Esophagus muscularis mucosa (tissue), 4 donors: ENCODE measurements around the gene CEP350.

Source experiments
- EP300 ChIP-seq: sonication (generic); formaldehyde crosslinking; IDR thresholded peaks from one replicate; pipeline ENCODE4 v1.6.1; 2017; ENCODE audit warnings: antibody characterized with exemption
- POLR2A ChIP-seq: fragments of 450-650 bp; IDR thresholded peaks from one replicate; pipeline ENCODE4 v1.6.1; 2017; ENCODE audit warnings: antibody characterized with exemption, moderate library complexity, mild to moderate bottlenecking, low read depth
- POLR2AphosphoS5 ChIP-seq, 2 donors: sonication (generic); formaldehyde crosslinking; IDR thresholded peaks; one replicate each; pipeline ENCODE4 v1.6.1; 2017; ENCODE audit warnings: antibody characterized with exemption in 2 of 2
- TF ChIP-seq, protein P1 (sequence below), 3 experiments: fragments of 200-600 bp in 2 of 3; fragments of 450-650 bp in 1 of 3; sonication (generic) in 2 of 3; IDR thresholded peaks; one replicate each; pipeline ENCODE4 v1.5.1; 2017 to 2019; ENCODE audit warnings: antibody characterized with exemption in 3 of 3, mild to moderate bottlenecking in 2 of 3, moderate library complexity in 1 of 3

DNA sequence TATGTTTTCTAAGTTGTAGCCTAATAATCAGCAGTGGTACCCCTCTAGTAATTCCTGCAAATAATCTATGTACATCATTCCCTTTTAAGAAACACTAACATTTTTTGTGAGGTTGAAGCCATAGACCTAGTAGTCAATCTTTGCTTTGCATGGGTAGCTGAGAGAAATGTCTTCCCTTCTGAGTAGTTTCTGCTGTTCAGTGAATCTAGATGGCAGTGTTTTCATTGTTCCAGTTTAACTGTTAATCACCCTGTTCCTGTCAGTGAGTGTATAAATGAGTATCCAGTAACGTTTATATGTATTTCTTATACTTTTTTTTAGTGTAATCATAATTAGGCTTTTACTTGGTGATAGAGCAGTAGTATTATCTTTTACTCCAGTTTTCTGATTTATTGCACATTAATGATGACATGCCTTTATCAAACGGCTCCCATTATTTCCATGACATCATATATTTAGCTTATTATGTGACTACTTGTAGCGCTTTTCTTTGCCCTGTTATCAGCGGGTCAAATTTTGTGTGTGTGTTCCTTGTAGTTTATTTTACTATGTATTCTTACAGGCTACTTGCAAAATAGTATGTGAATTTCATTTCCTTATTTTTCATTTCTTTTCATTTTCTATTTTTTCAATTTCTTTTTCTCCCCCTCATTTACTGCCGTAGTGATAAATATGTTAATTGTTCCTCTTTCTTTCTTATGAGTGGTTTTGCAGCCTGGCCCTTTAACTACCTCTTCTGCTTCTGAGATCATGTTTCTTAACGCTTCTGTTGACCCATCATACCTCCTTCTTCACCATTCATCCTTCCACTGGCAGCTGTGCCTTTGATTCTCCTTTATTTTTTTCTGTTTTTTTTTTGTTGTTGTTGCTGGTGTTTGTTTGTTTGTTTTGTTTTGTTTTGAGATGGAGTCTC, 18.8 kb downstream of the CEP350 start:
- TF ChIP-seq, protein P1, sequence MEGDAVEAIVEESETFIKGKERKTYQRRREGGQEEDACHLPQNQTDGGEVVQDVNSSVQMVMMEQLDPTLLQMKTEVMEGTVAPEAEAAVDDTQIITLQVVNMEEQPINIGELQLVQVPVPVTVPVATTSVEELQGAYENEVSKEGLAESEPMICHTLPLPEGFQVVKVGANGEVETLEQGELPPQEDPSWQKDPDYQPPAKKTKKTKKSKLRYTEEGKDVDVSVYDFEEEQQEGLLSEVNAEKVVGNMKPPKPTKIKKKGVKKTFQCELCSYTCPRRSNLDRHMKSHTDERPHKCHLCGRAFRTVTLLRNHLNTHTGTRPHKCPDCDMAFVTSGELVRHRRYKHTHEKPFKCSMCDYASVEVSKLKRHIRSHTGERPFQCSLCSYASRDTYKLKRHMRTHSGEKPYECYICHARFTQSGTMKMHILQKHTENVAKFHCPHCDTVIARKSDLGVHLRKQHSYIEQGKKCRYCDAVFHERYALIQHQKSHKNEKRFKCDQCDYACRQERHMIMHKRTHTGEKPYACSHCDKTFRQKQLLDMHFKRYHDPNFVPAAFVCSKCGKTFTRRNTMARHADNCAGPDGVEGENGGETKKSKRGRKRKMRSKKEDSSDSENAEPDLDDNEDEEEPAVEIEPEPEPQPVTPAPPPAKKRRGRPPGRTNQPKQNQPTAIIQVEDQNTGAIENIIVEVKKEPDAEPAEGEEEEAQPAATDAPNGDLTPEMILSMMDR (IDR thresholded peaks at IDR 0.05) = no peak
- TF ChIP-seq EP300 = no peak
- no peak for TF ChIP-seq POLR2AphosphoS5 (IDR thresholded peaks at IDR 0.05)
- TF ChIP-seq POLR2A = no peak
